GM12801 (cell line): ENCODE results near the gene CCNO.

ENCODE experiments used
- TF ChIP-seq, protein P1 (sequence below): IDR thresholded peaks from one replicate; pipeline ENCODE4 v1.5.1; 2011; ENCODE audit warnings: control low read depth; ENCODE audit not compliant: insufficient read length; ENCODE audit errors: extremely low read depth

CCNO gene, protein sequence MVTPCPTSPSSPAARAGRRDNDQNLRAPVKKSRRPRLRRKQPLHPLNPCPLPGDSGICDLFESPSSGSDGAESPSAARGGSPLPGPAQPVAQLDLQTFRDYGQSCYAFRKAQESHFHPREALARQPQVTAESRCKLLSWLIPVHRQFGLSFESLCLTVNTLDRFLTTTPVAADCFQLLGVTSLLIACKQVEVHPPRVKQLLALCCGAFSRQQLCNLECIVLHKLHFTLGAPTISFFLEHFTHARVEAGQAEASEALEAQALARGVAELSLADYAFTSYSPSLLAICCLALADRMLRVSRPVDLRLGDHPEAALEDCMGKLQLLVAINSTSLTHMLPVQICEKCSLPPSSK

DNA sequence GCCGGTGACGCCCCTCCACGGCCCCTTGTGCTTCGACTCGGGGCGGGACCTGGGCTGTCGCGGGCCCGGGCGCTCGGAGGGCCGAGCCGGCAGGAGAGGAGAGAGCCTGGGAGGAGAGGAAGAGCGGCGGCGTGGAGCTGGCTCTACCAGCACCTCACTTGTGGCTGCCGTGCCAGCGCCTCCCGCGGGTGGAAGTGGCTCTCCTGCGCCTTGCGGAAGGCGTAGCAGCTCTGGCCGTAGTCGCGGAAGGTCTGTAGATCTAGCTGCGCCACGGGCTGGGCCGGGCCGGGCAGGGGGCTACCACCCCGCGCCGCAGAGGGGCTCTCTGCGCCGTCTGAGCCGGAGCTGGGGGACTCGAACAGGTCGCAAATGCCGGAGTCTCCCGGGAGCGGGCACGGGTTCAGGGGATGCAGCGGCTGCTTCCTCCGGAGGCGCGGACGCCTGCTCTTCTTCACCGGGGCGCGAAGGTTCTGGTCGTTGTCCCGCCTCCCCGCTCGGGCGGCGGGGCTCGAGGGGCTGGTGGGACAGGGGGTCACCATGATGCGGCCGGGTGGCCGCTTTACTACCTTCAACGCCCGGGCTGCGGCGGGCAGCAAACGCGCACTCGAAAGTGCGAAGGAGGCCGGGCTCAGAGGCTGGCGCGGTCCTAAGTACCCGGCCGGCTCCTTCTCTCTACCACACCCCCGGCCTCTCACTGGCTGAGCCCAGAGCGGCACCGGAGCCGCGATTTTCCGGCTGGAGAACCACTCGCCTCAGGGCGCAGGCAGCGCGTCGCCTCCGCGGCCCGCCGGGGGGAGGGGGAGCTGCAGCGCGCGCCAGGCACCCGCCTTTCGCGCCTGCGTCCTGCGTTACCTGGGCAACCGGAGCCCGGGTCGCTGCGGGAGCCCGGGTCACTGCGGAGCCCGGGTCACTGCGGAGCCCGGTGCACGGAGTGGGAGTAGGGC, at the start of gene CCNO:
Gene CCNO, minus strand, starts transcription at position 624 of the 944 bp plus-strand sequence. Its CDS starts 85 bp downstream, at position 539.
- TF ChIP-seq, protein P1, sequence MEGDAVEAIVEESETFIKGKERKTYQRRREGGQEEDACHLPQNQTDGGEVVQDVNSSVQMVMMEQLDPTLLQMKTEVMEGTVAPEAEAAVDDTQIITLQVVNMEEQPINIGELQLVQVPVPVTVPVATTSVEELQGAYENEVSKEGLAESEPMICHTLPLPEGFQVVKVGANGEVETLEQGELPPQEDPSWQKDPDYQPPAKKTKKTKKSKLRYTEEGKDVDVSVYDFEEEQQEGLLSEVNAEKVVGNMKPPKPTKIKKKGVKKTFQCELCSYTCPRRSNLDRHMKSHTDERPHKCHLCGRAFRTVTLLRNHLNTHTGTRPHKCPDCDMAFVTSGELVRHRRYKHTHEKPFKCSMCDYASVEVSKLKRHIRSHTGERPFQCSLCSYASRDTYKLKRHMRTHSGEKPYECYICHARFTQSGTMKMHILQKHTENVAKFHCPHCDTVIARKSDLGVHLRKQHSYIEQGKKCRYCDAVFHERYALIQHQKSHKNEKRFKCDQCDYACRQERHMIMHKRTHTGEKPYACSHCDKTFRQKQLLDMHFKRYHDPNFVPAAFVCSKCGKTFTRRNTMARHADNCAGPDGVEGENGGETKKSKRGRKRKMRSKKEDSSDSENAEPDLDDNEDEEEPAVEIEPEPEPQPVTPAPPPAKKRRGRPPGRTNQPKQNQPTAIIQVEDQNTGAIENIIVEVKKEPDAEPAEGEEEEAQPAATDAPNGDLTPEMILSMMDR: no peak

- TF ChIP-seq, protein P1: no peak
Observed at GRCh38 chr5:55278778-55279177, 45.4 kb upstream of the CCNO start.

DNA sequence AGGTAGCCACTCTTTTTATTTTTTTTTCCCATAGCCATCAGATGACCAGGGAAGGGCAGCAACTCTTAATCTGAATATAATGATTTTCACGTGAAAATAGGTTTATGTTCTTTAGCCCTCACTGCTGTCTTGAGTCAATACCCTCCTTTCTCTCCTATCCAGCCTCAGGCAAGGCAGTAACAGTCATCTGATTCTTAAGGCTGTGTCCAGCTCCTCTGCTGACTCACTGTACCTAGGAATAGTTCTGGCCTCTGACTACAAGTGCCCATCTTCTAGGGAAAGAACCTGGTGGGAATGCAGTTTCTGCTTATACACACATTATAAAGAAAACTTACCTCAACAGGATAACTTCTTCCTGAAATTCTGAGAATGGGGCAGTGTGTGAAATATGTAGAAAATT, 43.4 kb upstream of the CCNO start:
- TF ChIP-seq, protein P1: no peak

DNA sequence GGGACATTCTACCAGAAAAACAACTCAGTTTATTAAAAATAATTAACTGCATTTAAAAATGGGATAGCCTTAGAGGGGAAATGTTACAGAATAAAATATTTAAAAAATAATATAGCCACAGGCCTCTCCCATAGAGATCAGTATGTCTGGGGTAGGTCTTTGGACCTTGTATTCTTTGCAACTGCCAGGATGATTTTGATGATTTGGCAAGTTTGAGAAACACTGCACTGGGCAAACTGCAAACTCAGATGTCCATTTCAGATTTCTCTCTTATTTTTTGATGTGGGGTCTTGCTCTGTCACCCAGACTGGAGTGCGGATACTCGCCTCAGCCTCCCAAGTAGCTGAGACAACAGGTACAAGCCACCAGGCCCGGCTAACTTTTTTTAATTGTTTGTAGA, 24.9 kb upstream of the CCNO start:
- TF ChIP-seq, protein P1: no peak

GRCh38 chr5:55254802-55255201, 21.4 kb upstream of the CCNO start:
- TF ChIP-seq, protein P1: no peak

DNA sequence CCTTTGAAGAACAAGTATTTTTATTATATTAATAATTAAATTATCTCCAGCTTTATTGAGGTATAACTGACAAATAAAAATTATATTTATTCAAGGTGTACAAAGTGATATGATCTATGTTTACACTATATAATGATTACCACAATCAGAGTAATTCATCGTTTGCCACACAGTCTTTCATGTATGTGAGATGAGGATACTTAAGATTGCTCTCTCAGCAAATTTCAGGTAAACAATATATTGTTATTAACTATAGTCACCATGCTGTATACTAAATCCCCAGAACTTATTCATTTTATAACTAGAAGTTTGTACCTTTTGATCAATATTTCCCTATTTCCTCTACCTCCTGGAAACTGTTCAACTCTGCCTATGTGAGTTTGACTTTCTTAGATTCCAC, 16.7 kb upstream of the CCNO start:
- TF ChIP-seq, protein P1: no peak

DNA sequence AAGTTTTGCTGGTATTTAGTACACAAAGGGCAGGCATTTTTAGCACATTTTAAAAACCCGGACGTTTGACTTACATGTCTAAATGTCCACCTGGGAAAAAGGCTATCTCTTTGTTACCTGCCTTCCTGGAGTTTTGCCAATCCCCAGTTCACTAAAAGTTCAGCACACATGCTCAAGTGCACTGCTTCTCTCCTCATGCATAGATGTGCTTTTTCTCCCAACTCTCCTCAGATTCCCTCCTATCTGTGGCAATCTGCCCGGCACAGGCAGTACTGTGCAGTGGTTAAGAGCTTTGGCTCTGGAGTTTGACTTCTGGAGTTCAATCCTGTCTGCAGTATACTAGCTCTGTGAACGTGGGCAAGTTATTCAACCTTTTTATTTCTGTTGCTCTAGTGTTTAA, 8.3 kb upstream of the CCNO start:
- TF ChIP-seq, protein P1: no peak
